CD4-positive, alpha-beta T cell treated with Interleukin-21 for 1 hour (primary cell): ENCODE measurements around the gene OLFML2B.

Source experiments
- DNase-seq: peaks from one replicate; pipeline ENCODE4 v3.0.0-alpha.2; 2020

OLFML2B gene

DNA sequence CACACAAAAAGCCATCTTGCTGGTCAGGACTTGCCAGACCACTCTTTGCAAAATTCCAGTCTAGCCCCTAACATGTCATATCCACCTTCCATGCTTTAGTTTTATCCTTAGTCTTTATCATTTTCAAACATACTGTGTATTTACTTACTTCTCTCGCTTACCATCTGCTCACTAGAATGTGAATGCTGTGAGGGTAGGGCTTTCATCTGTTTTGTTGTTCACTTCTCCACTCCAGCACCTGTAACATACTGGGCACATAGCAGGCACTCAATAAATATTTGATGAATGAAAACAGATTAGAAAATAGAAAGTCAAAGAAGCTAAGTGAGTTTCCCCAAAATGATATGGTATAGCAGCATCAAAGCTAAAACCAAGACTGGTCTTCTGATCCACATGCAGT, 79.9 kb downstream of the OLFML2B start:
- no peak for DNase-seq

DNA sequence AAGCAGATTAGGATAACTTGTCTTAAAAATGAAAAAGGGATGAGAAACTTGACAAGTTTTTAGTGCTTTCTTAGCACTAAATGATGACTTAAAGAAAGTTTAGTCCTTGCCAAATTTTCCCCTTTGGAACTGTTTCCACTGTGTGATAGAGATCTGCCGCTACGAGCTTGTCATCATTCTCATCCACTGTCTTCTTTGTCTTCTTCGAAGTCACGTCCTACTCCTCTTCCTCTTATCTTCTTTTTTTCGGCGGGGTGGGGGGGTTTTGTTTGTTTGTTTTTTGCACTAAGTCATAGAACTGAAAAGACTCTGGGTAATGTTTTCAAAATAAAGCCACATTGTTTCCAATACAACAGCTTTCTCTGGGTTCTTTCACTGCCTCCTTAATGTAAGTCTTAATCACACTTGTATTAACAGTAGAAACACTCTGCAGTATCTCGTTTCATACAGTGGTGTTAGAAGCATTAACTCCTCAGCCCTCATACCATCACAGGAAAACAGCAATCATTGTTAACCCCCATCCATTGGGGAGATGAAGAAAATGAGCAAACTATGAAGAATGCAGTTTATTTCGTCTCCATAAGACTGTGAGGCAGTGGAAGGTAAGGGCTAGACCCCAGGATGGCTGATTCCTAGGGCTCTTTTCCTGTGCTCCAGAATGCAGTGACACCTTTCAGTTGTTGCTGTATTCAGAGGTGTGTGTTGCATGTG, 81.8 kb downstream of the OLFML2B start:
- no peak for DNase-seq

DNA sequence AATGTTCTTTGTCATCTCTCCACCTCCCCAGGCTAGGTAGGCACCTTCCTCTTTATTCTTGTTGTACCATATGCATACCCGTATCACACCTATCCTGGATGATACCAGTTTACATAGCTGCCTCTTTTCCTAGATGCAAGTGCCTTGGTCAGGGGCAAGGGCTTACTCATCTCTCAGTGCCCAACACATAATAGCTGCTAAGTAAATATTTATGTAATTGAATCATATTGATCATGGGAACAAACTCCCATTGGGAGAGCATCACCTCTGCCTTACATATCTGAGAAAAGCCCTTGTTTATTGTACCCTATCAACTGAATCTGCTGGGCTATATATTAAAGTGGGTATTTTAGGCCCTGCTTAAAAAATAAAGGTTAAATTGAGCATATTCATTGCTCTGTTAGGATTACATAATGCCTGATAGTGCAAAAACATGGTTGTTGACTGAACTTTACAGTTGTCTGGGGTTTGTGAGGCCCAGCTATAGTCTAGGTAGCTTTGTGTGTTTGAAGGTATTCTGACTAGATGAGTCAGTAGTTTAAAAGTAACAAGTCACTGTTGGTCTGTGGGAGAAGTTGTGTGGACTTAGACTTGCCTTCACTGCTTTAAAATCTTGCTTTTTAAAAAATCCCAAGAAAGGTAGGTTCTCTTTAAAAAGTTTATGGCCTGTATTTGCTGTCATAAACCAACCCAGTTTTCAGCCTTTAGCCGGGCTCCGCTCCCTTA, 82.6 kb downstream of the OLFML2B start:
- DNase-seq = no peak

DNA sequence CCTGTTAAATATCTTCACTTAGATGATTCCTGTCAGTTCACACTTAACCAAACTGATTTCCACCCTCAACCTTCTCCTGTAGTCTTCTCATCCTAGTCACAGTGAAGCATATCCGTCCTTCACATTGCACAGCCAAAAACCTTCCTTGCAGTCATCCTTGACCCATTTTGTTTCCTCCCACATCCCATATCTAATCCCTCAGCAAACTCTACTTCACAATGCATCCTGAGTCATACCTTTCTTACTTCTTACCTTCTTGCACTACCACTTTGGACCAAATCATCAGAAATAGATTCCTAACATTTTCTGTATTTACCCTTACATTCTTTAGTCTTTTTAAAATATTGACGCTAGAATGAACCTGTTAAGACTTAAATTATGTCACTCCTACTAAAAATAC, 86.9 kb downstream of the OLFML2B start:
- DNase-seq = no peak

DNA sequence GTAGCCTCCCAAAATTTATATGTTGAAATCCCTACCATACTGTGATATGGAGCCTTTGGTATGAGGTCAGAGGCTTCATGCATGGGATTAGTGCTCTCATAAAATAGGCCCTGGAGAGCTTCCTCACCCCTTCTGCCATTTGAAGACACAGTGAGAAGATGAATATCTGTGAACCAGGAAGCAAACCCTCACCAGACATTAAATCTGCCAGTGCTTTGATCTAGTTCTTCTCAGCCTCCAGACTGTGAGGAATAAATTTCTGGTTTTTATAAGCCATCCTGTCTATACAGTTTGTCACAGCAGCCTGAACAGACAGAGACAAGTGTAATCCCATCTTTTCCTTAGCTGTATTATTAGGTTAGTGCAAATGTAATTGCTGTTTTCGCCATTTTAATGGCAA, 88.4 kb downstream of the OLFML2B start:
- no peak for DNase-seq

DNA sequence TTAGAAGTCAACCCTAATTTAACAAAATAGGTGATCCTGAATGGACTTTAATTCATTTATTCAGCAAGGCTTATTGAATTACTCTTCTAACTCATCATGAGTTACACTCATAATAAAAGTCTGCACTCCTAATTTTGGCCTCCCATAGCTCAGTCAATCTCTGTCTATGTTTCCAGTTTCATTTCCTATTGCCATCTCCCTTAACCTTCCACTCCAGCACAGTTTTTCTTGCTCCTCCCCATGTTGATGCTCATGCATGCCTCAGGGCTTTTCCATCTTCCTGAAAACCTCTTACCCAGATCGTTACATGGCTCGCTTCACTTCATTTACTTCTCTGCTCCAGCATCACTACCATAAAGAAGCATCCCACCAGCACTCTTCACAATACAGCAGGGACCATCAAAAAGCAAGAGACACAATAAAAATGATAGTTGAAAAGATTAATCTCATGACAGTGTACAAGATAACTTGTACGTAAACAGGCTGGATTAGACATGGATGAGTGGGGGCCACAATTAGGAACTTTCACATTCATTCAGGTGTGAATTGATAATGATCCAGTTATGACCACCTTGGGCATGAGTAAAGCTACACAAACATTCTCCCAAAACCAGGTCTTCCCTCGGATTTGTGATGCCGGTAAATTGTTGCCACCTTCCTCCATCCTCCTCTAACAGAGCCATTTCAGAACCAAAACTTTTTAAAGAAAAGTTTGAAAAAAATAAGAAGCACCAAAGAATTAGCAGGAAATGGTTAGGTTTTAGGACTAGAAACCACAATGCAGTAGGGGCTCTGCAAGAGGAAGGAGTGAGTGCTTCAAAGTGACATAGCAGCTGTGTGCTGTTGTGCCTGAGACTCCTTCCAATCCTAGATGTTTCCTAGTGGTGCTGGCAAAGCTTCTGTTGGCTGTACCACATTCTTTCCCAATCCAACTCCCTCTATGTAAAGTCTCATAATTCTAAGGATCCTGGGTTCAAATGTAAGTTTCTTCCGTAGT, 89.8 kb downstream of the OLFML2B start:
- DNase-seq = peak; percentile 44
